WI38 (cell line): ENCODE measurements around the gene ZSCAN10.

ENCODE experiments used
- H3K4me3 ChIP-seq: 2 replicates; pipeline ENCODE4 v1.5.1; 2011; ENCODE audit warnings: low read depth, mild to moderate bottlenecking, control low read depth, low read length
- TF ChIP-seq, protein P1 (sequence below): IDR thresholded peaks from 2 replicates; pipeline ENCODE4 v1.5.1; 2012; ENCODE audit warnings: low read depth, mild to moderate bottlenecking, control low read depth, low read length

The ZSCAN10 gene

DNA sequence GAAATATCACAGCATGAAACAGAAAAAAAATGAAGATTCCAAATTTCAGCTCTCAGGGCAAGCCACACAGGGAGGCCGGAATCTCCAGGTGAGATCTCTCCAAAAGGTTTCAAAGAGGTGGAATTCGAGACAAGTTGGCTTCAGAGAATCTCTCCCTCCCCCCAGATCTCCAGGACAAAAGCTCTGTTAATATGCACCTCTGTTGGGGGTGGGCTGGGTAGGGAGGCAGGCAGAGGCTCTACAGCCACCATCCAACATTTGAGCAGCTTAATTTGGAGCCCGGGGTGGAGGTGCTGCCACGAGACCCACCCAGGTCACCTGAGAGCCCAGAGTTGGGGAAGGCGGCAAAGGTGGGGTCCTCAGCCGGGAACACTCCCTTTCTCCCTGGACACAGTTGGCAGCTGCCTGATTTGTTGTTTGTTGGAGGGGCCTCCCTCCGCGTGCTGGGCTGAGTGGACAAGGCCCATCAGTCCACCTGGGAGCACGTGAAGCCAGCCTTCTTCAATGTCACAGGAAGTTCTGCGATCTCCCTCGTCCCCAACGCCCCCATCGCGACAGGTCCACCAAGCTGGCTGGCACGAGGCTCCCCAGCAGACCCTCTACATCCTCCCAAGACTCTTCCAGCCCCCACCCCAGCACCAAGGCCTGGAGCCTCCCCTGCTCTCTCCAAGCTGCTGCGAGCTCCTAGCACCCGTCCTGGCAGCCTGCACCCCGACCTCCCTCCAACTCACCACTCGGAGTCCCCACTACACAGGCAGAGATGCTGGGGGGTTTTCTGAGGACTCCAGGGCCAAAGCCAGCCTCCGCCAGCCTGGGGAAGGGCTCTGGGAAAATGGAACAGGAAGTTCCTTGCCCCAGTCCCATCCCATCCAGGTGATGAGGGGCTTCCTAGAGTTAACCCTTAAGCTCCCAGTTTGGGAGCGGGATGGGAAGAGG, at the start of gene ZSCAN10:
Gene ZSCAN10, minus strand, starts transcription at position 836 of the 936 bp plus-strand sequence. CDS start 6,357 bp downstream, outside the sequence.
- TF ChIP-seq, protein P1, sequence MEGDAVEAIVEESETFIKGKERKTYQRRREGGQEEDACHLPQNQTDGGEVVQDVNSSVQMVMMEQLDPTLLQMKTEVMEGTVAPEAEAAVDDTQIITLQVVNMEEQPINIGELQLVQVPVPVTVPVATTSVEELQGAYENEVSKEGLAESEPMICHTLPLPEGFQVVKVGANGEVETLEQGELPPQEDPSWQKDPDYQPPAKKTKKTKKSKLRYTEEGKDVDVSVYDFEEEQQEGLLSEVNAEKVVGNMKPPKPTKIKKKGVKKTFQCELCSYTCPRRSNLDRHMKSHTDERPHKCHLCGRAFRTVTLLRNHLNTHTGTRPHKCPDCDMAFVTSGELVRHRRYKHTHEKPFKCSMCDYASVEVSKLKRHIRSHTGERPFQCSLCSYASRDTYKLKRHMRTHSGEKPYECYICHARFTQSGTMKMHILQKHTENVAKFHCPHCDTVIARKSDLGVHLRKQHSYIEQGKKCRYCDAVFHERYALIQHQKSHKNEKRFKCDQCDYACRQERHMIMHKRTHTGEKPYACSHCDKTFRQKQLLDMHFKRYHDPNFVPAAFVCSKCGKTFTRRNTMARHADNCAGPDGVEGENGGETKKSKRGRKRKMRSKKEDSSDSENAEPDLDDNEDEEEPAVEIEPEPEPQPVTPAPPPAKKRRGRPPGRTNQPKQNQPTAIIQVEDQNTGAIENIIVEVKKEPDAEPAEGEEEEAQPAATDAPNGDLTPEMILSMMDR, result no peak
- H3K4me3 ChIP-seq, result no peak within 1 kb of the TSS

DNA sequence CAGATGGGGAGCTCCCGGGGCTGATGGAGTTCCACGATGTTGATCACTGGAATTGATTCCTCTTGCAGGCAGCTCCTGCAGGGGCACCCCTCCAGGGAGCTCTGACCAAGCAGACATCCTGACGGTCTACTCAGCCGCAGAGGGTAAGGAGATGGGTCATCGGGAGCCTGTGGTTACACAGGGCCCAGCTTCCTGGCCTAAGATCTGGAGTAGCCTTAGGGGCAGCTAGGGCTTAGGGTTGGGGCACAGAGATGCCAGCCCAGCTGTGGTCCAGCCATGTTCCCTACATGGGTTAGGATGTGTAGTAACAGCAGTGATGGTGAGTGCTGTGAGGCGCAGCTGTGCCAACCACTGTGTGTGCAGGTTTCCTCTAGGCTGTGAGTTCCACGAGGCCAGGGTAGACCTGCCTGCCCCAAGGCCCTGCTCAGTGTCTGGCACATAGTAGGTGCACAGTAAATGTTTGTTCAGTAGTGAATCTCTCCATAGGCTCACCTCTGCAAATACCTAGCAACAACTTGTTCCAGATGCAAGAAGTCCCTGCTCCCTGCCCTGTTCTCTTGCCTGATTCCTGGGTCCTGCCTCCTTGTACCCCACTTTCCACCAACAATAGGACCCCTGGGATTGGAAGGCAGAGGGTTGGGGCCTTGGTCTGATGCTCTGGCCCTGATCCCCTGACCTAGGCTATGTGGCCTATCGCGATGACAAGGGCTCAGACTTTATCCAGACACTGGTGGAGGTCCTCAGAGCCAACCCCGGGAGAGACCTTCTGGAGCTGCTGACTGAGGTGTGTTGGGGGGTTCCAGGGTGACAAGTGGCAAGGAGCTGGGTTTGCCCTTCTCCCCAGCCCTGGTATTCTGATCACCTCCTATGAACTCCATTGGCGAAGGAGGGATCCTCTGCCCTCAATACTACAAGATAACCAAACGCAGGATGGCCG, 49.4 kb upstream of the ZSCAN10 start:
- no peak overlapping the region for H3K4me3 ChIP-seq
- TF ChIP-seq, protein P1, result no peak

DNA sequence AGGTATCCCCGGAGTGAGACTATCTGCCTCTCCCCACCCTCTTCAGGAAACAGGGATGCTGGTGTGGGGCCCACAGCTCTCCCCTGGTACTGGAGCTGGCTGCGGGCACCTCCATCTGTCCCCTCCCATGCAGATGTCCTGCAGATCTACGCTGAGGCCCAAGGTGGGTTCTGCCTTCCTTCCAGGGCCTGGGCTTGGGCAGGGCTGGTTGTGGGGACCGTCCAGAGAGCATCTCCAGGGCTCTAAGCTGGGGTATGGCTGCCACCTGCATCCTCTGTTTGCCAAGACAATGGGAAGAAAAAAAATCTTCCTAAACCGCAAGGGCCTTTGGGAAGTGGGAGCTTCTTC, 48.6 kb upstream of the ZSCAN10 start:
- no peak overlapping the region for H3K4me3 ChIP-seq
- TF ChIP-seq, protein P1, result no peak

DNA sequence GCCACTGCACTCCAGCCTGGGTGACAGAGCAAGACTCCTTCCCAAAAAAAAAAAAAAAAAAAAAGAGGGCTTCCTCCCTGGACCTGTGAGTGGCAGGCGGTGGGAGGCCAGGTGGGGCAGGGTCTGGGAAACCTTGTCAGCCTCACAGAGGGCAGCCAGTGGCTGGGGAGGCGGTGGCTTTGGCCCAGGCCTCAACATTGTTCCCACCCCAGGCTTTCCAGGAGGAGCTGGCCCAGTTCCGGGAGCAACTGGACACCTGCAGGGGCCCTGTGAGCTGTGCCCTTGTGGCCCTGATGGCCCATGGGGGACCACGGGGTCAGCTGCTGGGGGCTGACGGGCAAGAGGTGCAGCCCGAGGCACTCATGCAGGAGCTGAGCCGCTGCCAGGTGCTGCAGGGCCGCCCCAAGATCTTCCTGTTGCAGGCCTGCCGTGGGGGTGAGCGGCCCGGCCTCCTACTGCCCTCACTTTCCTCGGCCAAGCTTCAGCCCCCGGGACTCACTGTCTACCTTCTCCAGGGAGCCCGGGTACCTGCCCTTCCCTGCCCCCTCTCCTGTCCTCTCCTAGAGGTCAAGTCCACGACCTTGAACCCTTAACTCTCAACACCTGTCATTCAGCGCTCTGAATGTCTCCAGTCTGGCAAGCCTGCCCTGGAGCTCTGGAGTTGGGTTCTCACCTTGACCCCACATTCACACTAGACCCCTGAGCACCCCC, 48.1 kb upstream of the ZSCAN10 start:
- H3K4me3 ChIP-seq, result no peak overlapping the region
- TF ChIP-seq, protein P1, result no peak

DNA sequence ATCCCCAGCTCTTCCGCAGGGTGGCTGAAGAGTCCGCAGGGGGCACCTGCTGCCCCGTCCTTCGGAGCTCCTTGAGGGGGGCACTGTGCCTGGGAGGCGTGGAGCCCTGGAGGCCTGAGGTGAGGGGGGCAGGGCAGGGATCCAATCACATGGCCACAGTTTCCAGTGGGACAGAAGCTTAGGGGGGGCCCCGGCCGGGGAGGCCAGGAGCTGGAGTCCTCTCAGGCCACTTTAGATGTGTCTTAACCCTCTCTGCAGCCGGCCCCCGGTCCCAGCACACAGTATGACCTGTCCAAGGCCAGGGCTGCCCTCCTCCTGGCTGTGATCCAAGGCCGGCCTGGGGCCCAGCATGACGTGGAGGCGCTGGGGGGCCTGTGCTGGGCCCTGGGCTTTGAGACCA, 46.6 kb upstream of the ZSCAN10 start:
- no peak overlapping the region for H3K4me3 ChIP-seq
- TF ChIP-seq, protein P1, result no peak

DNA sequence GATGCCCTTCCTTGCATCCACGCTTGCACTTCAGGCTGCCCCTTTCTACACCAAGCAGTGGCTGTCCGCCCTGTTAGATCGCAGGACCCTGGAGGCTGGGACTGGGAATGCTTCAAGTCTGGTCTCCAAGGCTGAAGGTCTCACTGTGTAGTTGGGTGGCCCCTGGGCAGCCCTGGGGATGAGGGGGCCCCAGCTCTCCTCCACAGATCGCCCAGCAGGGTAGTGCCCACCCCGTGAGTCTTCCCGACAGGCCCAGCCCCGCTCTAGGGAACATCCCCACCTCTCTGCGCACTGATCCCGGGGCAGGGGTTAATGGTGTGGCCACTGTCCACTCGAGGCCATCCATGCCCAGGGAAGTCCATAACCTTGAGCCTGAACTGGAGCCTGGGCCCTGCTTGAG, 46.1 kb upstream of the ZSCAN10 start:
- H3K4me3 ChIP-seq, result no peak overlapping the region
- TF ChIP-seq, protein P1, result no peak
